Measurements from ENCODE around the gene RNF214. TPM values are rescaled to one million over a fixed set of nuclear protein-coding genes. Genes with fewer than 3 reads are reported as not detected.

RNF214 gene
- total and polyA plus RNA-seq, 2 of the 13 experiments (the other 11 are each of a cell fraction or from before 2014, with no cell fraction given) = 10.7 to 12.6 TPM

GRCh38 chr11:117299351-117300282, 67.1 kb downstream of the RNF214 start (continued):
- TF ChIP-seq PRDM10 (CRISPR knock-in tag; IDR thresholded peaks at IDR 0.05; ENCODE audit: low read depth) (no peak), ZZZ3 (CRISPR knock-in tag; IDR thresholded peaks at IDR 0.05; ENCODE audit: borderline replicate concordance) (no peak), ZHX2 (IDR thresholded peaks at IDR 0.05; ENCODE audit: low read depth) (no peak), ZHX2 (CRISPR knock-in tag; IDR thresholded peaks at IDR 0.05; ENCODE audit: borderline replicate concordance) (no peak), ZNF747 (CRISPR knock-in tag; IDR thresholded peaks at IDR 0.05; ENCODE audit: borderline replicate concordance) (0 out of 2 replicates have a peak, but pooled peaks have one; percentile 31), MAFF (IDR thresholded peaks at IDR 0.05; ENCODE audit: low read depth, low read length) (no peak), ZNF570 (CRISPR knock-in tag; IDR thresholded peaks at IDR 0.05; ENCODE audit: borderline replicate concordance) (no peak; the same call in 1 of the 2 replicates), HIC2 (CRISPR knock-in tag; IDR thresholded peaks at IDR 0.05; ENCODE audit: low read depth) (0 out of 2 replicates have a peak, but pooled peaks have one; percentile 29), ZNF704 (CRISPR knock-in tag; IDR thresholded peaks at IDR 0.05; ENCODE audit: borderline replicate concordance) (no peak), RAD51 (IDR thresholded peaks at IDR 0.05; ENCODE audit: borderline replicate concordance) (no peak), ESRRA (CRISPR knock-in tag; IDR thresholded peaks at IDR 0.05; ENCODE audit: low read depth) (peak; percentile 72), ZNF230 (CRISPR knock-in tag; IDR thresholded peaks at IDR 0.05) (no peak)

All from HepG2 (cell line).